ENCODE measurements around the gene PLEKHF1.

Gene PLEKHF1

DNA sequence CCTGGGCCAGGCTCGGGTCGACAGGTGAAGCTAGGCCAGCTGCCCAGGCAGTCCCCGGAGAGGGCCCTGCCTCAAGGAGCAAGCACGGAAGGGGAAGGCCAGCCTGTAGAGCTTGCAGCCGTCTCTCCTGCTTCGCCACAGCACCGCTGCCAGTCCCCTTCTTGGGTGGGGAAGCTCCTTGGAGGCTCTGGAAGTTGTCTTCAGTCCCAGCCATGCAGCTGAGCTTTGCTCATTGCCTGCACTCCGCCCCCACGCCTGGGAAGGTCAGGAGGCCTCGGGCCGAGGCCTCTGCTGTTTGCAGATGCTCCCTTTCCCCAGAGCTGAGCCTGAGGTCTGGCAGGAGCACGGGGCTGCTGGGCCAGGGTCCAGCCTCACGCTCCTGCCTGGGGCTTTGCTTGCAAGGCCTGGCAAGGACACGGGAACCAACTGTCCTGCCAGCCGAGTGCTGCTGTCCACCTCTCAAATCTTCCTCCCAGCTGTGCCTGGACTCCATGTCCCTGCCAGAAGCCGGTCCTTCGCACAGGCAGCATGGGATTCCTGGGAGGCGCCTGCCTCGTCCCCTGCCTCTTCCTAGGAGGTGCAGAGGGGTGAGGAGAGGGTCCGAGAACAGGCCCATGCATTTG lies 13.3 kb downstream of the PLEKHF1 start:
- DNase-seq (ENCODE audit: low spot score): no peak

DNA sequence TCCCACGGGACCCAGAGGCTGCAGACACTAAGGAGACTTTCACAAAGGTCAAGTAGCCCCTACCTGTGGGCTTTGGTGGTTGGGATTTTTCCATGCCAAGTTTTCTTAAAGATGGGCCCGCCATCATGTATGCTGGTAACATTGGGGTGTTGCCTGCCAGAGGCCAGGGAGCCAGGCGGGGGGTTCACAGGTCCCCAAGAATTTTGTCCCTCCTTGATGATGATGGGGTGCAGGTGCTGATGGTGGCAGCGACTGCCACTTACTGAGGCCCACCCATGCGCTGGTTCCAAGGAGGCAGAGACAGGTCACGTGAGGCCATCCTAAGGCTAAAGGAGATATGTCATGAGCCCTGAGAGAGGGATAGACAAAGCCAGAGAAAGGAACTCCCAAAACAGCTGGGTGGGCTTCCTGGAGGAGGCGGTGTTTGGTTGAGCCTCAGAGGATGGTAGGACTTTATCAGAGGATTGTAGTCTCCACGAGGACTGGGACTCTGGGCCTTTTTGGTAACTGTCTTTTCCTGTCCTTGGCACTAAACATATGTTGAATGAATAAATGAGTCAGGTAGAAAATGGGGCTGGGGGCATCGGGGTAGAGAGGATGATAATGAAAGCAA lies 14.4 kb downstream of the PLEKHF1 start:
- DNase-seq (ENCODE audit: low spot score): no peak

DNA sequence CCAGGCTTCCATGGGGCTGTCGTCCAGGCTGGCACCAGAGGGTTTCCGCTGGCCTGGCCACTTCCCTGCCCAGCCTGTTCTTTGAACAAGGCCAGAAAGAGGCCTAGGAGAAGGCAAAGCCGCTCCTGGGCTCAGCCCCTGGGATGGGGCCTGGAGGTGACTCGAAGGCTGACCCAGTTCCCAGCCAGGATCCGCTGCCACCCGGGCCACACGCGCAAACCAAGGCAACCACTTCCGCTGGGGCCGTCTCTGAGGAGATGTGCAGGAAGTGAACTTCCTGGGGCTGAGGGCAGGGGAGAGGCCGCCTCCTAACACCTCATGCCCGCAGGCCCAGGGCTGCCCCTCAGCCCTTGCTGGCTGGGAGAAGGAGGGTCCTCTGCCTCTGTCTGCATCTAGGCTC lies 15.2 kb downstream of the PLEKHF1 start:
- DNase-seq (ENCODE audit: low spot score): no peak

DNA sequence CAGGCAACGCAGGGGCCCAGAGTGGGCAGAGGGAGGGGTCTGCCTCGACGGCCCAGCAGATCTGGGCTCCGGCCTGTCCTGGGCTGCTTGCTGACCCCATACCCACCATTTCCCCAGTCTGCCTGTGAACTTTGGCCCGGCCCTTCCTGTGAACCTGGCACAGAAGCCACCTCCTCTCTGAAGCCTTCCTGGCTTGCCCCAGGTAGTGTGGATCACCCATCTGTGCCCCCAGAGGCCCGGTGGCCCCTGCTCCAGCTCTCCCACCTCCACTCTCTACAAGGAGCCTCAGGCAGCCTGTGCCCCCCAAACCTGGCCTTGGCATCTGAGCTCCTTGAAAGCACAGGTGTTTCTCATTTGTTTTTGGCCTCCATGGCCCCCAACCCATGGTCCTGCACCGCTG lies 15.7 kb downstream of the PLEKHF1 start:
- DNase-seq (ENCODE audit: low spot score): no peak

DNA sequence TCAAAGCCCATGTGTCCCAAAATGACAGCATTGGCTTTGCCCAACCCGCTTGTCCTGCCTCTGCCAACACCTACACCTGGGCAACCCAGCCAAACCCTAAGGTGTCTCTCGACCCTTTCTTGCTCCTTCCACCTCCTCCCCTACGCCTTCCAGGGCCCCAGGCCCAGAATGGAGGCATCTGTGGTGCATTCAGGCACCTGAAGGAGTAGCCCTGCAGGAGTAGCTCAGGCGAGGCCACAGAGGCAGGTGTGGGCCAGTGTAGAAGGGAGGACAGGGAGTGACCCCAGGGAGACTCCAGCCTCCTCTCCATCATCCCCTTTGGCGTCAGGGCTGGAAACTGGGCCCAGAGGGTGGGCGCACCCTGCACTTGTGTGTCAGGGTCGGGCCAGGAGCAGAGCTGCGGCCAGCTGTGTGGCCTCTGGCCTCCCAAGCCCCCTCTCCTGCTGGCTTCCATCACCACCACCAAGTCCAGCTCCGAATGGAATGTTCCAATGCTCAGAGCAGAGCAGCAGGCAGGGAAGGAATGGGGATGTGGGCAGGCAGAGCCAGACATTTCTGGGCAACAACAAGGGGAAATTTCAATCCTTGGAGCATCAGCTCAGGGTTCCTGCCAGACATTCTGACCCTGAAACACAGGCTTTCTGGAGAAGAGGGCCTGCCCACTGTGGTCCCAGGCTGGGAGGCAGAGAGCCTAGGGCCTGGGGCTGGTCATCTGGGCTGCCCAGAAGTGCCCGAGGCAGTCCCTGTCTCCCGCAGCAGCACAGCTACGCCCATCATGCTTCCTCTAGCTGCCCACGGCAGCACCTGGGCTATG lies 16.4 kb downstream of the PLEKHF1 start:
- DNase-seq (ENCODE audit: low spot score): no peak

DNA sequence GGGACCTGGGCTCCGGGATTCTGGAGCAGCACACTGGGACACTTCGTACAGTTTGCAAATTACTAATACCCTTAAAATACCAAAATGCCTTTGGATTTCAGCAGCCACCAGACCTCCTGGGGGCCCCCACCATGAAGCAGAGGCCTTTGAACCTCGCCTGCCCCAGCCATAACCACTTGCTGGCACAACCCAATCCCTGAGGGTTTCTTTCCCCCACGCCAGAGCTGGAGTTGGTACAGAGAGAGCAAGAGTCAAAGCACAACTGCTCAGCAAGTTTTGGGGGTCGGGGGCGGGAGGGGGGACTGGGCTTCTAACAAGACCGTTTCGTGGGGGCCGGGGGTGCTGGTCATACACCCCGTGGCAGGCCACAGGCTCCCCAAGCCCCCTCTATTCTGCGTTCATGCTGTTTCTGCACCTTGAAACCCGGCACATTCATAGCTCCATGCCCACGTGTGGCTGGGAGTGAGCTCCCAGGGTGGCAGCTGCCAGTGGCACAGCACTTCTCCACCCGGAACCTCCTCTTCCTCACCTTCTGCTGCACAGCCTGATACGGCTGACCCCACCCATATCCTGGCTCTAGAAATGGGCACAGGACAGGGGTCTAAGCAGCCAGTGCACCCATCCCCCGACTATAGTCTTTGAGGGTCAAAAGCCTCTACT lies 17.1 kb downstream of the PLEKHF1 start:
- no peak for DNase-seq (ENCODE audit: low spot score)

DNA sequence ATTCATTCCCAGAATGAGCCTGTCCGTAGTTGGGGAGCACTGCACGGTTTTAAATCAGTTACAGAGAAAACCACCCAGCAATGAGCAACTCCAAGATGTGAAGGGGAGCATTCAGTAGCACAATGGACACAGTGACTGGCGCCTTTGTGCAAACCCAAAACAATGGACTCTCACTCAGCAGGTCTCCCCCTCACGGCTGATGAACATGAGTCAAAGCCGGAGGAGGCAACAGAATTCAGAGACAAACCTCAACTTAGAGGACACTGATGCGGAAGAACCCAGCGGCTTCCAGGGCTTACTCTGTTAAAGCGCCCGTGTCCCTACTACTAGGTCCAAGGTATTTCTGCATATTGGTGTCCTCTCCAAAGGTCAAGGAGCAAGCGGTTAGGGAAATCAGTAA lies 17.7 kb downstream of the PLEKHF1 start:
- DNase-seq (ENCODE audit: low spot score): peak; percentile 20

DNA sequence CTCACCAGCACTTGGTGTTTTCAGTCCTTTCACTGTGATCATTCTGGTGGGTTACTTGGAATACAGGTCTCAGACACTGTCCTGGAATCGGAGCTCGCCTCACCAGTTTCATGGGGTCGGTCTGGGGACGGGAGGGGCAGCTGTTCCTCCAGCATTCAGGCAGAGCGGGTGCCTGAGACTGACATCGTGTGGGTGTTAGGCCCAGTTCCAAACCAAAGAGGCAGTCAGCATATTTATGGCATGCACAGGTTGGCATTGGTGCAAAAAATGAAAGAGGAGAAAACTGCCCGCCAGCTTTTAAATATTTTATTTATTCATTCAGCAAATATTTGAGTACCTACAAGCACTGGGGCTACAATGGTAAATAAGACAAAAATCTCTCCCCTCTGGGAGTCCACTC lies 20.1 kb downstream of the PLEKHF1 start:
- no peak for DNase-seq (ENCODE audit: low spot score)

DNA sequence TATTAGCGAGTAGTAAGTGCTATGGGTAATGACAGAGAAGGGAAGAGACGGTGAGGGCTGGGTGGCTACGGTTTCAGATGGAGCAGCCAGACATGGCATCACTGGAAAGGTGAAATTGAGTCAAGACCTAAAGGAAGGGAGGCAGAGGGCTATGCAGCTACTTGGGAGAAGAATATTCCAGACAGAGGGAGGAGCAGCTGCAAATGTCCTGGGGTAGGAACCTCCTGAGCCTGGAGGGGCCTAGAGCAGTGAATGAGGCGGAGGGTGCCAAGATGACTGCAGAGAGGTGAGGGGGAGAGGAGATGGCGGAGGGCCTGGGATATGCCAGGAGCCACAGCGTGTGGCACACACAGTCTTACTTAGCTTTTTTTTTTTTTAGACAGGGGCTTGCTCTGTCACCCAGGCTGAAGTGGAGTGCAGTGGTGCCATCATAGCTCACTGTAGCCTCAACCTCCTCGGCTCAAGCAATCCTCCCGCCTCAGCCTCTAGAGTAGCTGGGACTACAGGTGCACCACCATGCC lies 21.1 kb downstream of the PLEKHF1 start:
- DNase-seq (ENCODE audit: low spot score): no peak

DNA sequence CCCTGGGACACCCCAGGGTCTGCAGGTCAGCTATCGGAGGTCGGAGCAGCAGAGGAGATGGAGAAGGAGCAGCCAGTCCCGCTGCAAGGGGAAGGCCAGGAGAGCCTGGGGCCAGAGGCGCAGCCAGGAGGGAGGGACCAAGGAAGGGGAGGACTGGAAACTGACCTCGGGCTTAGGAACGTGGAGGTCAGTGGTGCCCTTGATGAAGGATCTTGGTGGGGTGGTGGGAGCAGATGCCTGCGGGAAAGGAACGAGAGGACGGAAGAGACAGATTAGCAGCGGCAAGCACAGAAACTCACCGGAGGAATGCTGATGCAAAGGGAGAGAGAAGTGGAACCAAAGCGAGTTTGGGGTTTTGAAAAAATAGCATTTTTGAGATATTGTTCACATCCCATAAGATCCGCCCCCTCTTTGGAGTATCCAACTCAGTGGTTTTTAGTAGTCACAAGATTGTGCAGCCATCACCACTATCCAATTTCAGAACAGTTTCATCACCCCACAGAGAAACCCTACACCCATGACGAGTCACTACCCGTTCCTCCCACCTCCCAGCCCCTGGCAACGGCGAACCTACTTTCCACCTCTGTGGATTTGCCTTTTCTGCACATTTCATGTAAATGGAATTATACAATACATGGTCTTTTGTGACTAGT lies 22.1 kb downstream of the PLEKHF1 start:
- peak; percentile 67 for DNase-seq (ENCODE audit: low spot score)

DNA sequence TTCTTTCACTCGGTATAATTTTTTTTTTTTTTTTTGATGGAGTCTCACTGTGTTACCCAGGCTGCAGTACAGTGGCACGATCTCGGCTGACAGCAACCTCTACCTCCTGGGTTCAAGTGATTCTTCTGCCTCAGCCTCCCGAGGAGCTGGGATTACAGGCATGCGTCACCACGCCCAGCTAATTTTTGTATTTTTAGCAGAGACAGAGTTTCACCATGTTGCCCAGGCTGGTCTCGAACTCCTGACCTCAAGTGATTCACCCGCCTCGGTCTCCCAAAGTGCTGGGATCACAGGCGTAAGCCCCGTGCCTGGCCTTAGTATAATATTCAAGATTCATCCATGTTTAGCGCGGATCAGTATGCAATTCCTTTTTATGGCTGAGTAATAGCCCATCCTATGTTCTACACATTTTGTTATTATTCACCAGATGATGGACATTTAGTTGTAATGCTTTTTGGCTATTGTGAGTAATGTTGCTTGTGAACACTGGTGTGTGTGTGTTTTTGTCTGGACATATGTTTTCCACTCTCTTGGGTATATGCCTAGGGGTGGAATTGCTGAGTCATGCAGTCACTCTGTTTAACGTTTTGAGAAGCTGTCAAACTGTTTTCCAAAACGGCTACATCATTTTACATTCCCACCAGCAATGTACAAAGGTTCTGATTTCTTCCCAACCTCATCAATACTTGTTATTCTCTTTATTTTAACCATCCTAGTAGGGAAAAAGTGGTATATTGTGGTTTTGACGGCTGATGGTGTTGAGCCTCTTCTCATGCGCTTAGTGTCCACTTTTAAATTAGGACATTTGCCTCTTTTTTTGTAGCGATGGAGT lies 22.9 kb downstream of the PLEKHF1 start:
- DNase-seq (ENCODE audit: low spot score): no peak

DNA sequence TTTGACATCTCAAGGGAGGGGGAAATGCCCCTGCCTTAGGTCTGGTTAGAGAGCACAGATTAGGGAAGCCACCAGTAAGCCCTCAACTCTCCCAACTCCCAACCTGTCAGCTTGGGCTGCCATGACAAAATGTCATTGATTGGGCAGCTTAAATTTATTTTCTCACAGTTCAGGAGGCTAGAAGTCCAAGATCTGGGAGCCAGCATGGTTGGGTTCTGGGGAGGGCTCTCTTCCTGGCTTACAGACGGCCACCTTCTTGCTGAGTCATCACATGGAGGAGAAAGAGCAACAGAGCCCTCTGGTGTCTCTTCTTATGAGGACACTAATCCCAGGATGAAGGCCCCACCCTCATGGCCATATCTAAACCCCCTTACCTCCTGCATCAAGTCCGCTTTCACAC lies 25.6 kb downstream of the PLEKHF1 start:
- peak; percentile 44 for DNase-seq (ENCODE audit: low spot score)

DNA sequence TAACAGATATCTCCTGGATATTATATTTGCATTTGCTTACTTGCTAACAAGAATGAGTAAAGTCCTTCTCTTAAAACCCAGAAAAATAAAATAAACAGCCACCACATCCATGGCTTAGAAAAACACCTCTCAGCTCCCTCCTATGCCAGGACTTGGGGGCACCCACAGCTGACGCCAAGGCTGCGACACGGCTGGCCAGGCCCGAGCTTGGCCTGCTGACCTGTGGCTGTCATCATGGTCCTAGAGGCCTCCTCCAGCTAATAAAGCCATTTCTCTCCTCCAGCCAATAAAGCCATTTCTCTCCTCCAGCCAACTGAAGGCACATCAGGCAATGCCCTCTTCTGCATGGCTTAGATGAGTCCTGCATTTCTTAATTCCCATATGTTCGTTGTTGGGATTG lies 28.9 kb downstream of the PLEKHF1 start:
- DNase-seq (ENCODE audit: low spot score): no peak

DNA sequence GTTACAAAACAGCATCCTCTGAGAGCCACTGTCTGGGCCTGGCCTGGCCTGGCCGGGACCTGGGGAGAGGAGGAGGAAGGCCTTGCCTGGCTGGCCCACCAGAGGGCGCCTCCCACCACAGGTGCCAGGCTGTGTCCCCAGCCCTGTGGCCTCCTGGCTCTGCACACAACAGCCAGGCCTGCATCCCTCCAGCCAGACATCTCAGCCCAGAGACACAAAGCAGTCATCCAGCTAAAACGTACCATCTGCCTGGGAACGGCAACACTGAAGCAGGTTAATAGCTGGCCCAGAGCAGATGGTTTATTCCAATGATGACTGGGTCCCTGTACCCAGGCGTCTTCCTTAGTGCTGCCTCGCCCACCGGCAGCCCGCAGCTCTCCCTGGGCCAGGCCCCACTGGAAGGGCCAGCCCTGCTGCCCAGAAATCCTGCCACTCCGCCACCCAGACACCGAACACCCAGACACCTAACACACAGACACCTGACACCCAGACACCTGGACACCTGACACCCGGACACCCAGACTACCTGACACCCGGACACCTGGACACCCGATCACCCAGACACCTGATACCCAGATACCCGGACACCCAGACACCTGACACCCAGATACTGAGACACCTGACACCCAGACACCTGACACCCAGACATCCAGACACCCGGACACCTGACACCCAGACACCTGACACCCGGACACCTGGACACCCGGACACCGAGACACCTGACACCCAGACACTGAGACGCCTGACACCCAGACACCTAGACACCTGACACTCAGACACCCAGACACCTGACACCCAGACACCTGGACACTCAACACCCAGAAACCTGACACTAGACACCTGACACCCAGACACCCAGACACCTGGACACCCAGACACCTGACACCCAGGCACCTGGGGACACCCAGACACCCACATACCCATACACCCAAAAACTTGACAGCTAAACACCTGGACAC lies 29.7 kb downstream of the PLEKHF1 start:
- peak; percentile 65 for DNase-seq (ENCODE audit: low spot score)

DNA sequence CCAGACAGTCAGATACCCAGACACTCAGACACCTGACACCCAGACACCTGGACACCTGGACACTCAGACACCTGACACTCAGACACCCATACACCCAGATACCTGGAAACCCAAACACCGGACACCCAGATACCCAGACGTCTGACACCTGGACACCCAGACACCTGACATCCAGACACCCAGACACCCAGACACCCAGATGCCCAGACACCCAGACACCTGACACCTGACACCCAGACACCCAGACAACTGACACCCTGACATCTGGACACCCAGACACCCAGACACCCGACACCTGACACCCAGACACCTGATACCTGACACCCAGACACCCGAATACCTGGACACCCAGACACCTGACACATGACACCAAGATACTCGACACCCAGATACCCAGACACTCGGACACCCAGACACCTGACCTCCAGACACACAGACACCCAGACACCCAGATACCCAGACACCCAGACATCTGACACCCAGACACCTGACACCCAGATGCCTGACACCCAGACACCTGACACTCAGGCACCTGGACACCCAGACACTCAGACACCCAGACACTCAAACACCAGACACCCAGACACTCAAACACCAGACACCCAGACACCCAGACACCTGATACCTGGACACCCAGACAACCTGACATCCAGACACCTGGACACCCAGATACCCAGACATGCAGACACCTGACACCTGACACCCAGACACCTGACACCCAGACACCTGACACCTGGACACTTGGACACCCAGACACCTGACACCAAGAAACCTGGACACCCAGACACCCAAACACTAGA lies 30.7 kb downstream of the PLEKHF1 start:
- no peak for DNase-seq (ENCODE audit: low spot score)

DNA sequence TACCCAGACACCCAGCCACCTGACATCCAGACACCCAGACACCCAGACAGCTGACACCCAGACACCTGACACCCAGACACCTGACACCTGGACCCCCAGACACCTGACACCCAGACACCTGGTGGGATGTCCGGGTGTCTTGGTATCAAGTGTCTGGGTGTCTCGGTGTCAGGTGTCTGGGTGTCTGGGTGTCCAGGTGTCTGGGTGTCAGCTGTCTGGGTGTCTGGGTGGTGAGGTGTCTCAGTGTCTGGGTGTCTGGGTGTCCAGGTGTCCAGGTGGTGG lies 31.2 kb downstream of the PLEKHF1 start:
- DNase-seq (ENCODE audit: low spot score): no peak

DNA sequence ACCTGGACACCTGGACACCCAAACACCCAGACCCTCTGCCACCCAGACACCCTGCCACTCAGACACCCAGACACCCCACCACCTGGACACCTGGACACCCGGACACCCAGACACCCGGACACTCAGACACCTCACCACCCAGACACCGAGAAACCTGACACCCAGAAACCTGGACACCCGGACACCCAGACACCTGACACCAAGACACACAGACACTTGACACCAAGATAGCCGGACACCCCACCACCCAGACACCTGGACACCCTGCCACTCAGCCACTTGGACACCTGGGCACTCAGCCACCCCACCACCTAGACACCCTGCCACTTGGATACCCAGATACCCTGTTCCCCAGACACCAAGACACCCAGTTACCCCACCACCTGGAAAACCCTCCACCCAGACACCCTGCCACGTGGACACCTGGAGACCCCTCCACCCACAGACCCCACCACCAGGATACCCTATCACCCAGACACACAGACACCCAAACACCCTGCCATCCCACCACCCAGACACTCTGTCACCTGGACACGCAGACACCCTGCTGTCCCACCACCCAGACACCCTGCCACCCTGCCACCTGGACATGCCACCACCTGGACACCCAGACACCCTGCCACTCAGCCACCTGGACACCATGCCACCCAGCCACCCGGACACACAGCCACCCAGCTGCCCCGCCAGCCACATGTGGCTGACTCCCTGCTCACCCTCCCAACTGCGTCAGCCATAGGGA lies 32.4 kb downstream of the PLEKHF1 start:
- no peak for DNase-seq (ENCODE audit: low spot score)

DNA sequence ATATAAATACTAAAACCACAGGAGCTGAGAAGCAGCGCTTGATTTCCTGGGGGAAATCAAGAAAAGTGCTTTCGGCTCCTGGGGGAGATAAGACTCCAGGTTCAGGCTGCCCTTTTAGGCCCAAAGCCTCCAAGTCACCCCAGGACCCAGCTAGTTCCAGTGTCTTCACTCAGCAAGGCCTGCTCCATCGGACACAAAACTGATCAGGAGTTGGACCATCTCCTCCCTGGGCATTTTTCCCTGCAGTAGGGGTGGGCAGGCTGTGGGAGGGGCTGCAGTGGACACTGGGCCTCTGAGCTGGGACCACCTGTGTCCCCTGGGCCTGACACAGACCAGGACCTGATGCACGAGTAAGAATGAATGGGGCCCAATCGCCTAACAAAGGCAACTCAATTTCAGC lies 34.6 kb downstream of the PLEKHF1 start:
- no peak for DNase-seq (ENCODE audit: low spot score)

DNA sequence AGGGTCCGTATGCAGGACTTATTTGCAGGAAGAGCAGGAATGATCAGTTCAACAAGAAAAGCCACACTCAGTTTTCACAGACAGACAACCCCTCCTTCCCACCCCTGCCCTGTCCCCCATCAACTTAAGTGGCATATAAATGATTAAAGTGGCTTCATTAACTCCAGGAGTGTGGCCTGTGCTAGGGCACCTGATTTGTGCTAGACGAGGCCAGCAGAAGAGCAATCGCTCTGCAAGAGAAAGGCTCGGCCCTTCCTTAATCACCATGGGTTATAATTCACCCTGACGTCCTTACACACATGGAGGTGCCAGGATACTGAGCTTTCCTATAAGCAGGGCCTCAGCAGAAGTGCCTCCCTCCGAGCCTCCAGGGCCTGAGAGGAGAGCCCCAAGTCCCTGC lies 35.2 kb downstream of the PLEKHF1 start:
- DNase-seq (ENCODE audit: low spot score): no peak
